SW 1271 (cell line): Measurements from ENCODE around the gene USP17L25.
"Not testable (repeated sequence)": the region's sequence is repeated elsewhere in the genome, so short reads cannot be mapped to it uniquely, and the experiment has no call there.

Experiments used
- DNase-seq, 2 experiments: peaks; one replicate each; lab custom pipeline; 2025; lab: John Stamatoyannopoulos, UW

USP17L25 gene

GRCh38 chr4:9329611-9330010 is at the start of gene USP17L25:
Gene USP17L25 (plus strand): TSS chr4:9329911. CDS start chr4:9329911, 0 bp downstream.
- DNase-seq, result not testable (repeated sequence)

DNA sequence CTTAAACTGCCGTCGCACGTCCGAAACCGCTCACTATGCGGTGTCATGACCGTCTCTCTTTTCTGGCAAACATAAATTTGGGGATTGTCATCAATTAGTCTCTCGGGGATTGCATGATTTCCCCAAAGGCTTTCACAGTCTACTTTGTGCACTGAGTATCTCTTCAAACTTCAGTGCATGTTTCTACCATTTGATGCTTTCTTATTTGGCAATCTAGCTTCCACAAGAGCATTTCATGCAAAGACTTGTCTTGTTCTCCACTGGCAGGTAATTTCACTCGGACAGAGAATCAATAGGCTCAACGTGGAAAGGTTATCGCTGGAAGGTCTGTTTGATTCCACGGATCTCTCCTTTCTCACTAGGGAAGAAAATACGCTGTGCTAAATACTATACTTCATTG is 5.5 kb upstream of the USP17L25 start:
- DNase-seq, result not testable (repeated sequence)

DNA sequence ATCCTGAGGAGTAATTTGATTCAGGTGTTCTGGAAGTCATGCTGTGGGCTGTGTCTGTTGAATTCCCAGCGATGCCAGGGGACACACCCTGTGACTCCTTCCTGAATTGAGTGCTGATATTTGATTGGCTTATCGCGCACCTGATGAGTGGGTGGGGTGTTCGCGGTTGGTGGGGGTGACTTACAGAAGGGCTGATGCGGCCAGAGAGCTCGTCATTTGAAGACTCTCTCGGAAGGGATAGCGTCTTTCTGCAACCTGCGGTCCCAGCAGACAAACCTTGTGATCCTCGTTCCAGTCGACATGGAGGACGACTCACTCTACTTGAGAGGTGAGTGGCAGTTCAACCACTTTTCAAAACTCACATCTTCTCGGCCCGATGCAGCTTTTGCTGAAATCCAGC is 4.8 kb upstream of the USP17L25 start, which contains the start of gene USP17L24:
Gene USP17L24, plus strand, starts transcription at position 301 of the 400 bp plus-strand sequence. Its CDS starts 0 bp downstream, at position 301.
- not testable (repeated sequence) for DNase-seq

DNA sequence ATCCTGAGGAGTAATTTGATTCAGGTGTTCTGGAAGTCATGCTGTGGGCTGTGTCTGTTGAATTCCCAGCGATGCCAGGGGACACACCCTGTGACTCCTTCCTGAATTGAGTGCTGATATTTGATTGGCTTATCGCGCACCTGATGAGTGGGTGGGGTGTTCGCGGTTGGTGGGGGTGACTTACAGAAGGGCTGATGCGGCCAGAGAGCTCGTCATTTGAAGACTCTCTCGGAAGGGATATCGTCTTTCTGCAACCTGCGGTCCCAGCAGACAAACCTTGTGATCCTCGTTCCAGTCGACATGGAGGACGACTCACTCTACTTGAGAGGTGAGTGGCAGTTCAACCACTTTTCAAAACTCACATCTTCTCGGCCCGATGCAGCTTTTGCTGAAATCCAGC is 4.6 kb downstream of the USP17L25 start, which contains the start of gene USP17L26:
Gene USP17L26, plus strand, starts transcription at position 301 of the 400 bp plus-strand sequence. Its CDS starts 0 bp downstream, at position 301.
- not testable (repeated sequence) for DNase-seq

DNA sequence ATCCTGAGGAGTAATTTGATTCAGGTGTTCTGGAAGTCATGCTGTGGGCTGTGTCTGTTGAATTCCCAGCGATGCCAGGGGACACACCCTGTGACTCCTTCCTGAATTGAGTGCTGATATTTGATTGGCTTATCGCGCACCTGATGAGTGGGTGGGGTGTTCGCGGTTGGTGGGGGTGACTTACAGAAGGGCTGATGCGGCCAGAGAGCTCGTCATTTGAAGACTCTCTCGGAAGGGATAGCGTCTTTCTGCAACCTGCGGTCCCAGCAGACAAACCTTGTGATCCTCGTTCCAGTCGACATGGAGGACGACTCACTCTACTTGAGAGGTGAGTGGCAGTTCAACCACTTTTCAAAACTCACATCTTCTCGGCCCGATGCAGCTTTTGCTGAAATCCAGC is 9.4 kb downstream of the USP17L25 start, which contains the start of gene USP17L5:
Gene USP17L5, plus strand, starts transcription at position 301 of the 400 bp plus-strand sequence. Its CDS starts 0 bp downstream, at position 301.
- DNase-seq, result not testable (repeated sequence)

- not testable (repeated sequence) for DNase-seq
Observed at GRCh38 chr4:9343848-9344247, 14.1 kb downstream of the USP17L25 start, which contains the start of gene USP17L27. Gene USP17L27 (plus strand): TSS chr4:9344148. CDS start chr4:9344148, 0 bp downstream.

- DNase-seq, result not testable (repeated sequence)
Observed at GRCh38 chr4:9348593-9348992, 18.9 kb downstream of the USP17L25 start, which contains the start of gene USP17L28. Gene USP17L28 (plus strand): TSS chr4:9348893. CDS start chr4:9348893, 0 bp downstream.

DNA sequence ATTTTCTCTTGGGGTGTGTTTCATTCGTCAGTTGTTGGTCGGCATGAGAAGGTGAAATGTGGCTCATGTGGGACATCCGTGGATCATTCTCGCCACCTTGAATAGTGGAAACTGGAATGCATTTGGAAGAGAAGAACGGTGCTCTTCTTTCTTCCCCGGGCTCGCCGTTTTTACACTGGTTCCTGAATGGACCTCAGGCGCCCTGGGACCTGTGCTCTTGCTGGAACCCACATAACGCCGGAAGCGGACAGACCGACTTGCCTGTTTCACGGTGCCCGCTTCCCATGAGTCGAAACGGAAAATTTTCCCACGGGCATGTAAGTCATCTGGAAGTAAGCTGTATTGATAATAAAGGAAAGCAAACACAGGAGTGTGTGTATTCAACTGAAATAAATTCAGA is 21.2 kb downstream of the USP17L25 start:
- DNase-seq, result not testable (repeated sequence)

DNA sequence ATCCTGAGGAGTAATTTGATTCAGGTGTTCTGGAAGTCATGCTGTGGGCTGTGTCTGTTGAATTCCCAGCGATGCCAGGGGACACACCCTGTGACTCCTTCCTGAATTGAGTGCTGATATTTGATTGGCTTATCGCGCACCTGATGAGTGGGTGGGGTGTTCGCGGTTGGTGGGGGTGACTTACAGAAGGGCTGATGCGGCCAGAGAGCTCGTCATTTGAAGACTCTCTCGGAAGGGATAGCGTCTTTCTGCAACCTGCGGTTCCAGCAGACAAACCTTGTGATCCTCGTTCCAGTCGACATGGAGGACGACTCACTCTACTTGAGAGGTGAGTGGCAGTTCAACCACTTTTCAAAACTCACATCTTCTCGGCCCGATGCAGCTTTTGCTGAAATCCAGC is 23.6 kb downstream of the USP17L25 start, which contains the start of gene USP17L29:
Gene USP17L29, plus strand, starts transcription at position 301 of the 400 bp plus-strand sequence. Its CDS starts 0 bp downstream, at position 301.
- not testable (repeated sequence) for DNase-seq

DNA sequence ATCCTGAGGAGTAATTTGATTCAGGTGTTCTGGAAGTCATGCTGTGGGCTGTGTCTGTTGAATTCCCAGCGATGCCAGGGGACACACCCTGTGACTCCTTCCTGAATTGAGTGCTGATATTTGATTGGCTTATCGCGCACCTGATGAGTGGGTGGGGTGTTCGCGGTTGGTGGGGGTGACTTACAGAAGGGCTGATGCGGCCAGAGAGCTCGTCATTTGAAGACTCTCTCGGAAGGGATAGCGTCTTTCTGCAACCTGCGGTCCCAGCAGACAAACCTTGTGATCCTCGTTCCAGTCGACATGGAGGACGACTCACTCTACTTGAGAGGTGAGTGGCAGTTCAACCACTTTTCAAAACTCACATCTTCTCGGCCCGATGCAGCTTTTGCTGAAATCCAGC is 33.1 kb downstream of the USP17L25 start, which contains the start of gene USP17L30:
Gene USP17L30, plus strand, starts transcription at position 301 of the 400 bp plus-strand sequence. Its CDS starts 0 bp downstream, at position 301.
- not testable (repeated sequence) for DNase-seq

- DNase-seq, result not testable (repeated sequence)
Observed at GRCh38 chr4:9379881-9380280, 50.2 kb downstream of the USP17L25 start.
